Neuronal stem cell (in vitro differentiated cells): ENCODE results near the gene TGFBR2.

Experiments
- DNase-seq: peaks from one replicate; pipeline ENCODE4 v3.0.0-alpha.2; 2013; ENCODE audit warnings: low spot score
- H2AFZ ChIP-seq: one replicate; pipeline ENCODE4 v1.6.1; 2013; ENCODE audit warnings: mild to moderate bottlenecking, low read length, inconsistent platforms
- H2AK5ac ChIP-seq: 2 replicates; pipeline ENCODE4 v1.6.1; 2013; ENCODE audit warnings: low read depth, mild to moderate bottlenecking, inconsistent platforms, low read length, moderate library complexity, mixed read lengths
- H2BK120ac ChIP-seq: 2 replicates; pipeline ENCODE4 v1.6.1; 2013; ENCODE audit warnings: low read depth, mild to moderate bottlenecking, inconsistent platforms, low read length, moderate library complexity, mixed read lengths
- H2BK12ac ChIP-seq: one replicate; pipeline ENCODE4 v1.6.1; 2013; ENCODE audit warnings: low read length, inconsistent platforms
- H2BK15ac ChIP-seq: 2 replicates; pipeline ENCODE4 v1.6.1; 2013; ENCODE audit warnings: mild to moderate bottlenecking, low read length, inconsistent platforms, mixed read lengths
- H2BK5ac ChIP-seq: one replicate; pipeline ENCODE4 v1.6.1; 2013; ENCODE audit warnings: inconsistent platforms, mild to moderate bottlenecking, low read length, moderate library complexity
- H3K14ac ChIP-seq: one replicate; pipeline ENCODE4 v1.6.1; 2013; ENCODE audit warnings: low read length, inconsistent platforms
- H3K18ac ChIP-seq: 2 replicates; pipeline ENCODE4 v1.6.1; 2013; ENCODE audit warnings: low read length, inconsistent platforms
- H3K23ac ChIP-seq: 2 replicates; pipeline ENCODE4 v1.6.1; 2013; ENCODE audit warnings: low read depth, mild to moderate bottlenecking, mixed read lengths, low read length, inconsistent platforms; ENCODE audit not compliant: poor library complexity
- H3K27ac ChIP-seq: replicated peaks from 3 replicates; pipeline ENCODE4 v1.5.1; 2013; ENCODE audit warnings: low read length, inconsistent platforms
- H3K27me3 ChIP-seq, 3 experiments: 2 replicates each; pipeline ENCODE4 v1.6.1; 2013; ENCODE audit warnings: low read length in 3 of 3, mild to moderate bottlenecking in 2 of 3, inconsistent platforms in 1 of 3, low read depth in 1 of 3, mixed read lengths in 1 of 3, moderate library complexity in 1 of 3; ENCODE audit not compliant: control insufficient read depth in 3 of 3, insufficient read depth in 3 of 3
- H3K36me3 ChIP-seq, 2 donors: replicated peaks in 1 of 2; 2 replicates each; pipeline ENCODE4 v1.6.1; 2013; ENCODE audit warnings: low read length in 2 of 2; ENCODE audit not compliant: control insufficient read depth in 2 of 2, insufficient read depth in 2 of 2
- H3K4ac ChIP-seq: 2 replicates; pipeline ENCODE4 v1.6.1; 2013; ENCODE audit warnings: inconsistent platforms, mild to moderate bottlenecking, low read length, moderate library complexity
- H3K4me1 ChIP-seq, 2 donors: 1 replicate in 1 of 2; 2 replicates in 1 of 2; pipeline ENCODE4 v1.6.1; 2013; ENCODE audit warnings: low read length in 2 of 2, low read depth in 1 of 2; ENCODE audit not compliant: control insufficient read depth in 2 of 2, insufficient read depth in 1 of 2
- H3K4me2 ChIP-seq: one replicate; pipeline ENCODE4 v1.6.1; 2013; ENCODE audit warnings: mild to moderate bottlenecking, low read length, inconsistent platforms; ENCODE audit not compliant: insufficient read depth, poor library complexity, severe bottlenecking
- H3K4me3 ChIP-seq, 2 donors: 2 replicates each; pipeline ENCODE4 v1.5.1; 2013; ENCODE audit warnings: low read length in 2 of 2, mild to moderate bottlenecking in 2 of 2, inconsistent platforms in 1 of 2, moderate library complexity in 1 of 2
- H3K79me1 ChIP-seq: one replicate; pipeline ENCODE4 v1.6.1; 2013; ENCODE audit warnings: low read depth, mild to moderate bottlenecking, inconsistent platforms, low read length, moderate library complexity
- H3K9ac ChIP-seq: one replicate; pipeline ENCODE4 v1.6.1; 2013; ENCODE audit warnings: mild to moderate bottlenecking, low read depth, low read length, inconsistent platforms; ENCODE audit not compliant: poor library complexity
- H3K9me3 ChIP-seq, 2 donors: replicated peaks in 1 of 2; 2 replicates each; pipeline versions ENCODE3 to v1.6.1; 2013; ENCODE audit warnings: low read length in 2 of 2, mild to moderate bottlenecking in 2 of 2, inconsistent platforms in 1 of 2, low read depth in 1 of 2, mixed read lengths in 1 of 2, moderate library complexity in 1 of 2; ENCODE audit not compliant: control insufficient read depth in 2 of 2, insufficient read depth in 1 of 2
- H4K8ac ChIP-seq: one replicate; pipeline ENCODE4 v1.6.1; 2013; ENCODE audit warnings: low read depth, mild to moderate bottlenecking, inconsistent platforms, low read length, moderate library complexity
- H4K91ac ChIP-seq: one replicate; pipeline ENCODE4 v1.6.1; 2013; ENCODE audit warnings: low read length, low read depth, mild to moderate bottlenecking, inconsistent platforms; ENCODE audit not compliant: poor library complexity
- WGBS, 2 donors: extraction: QIAGEN DNeasy Blood & Tissue Kit; methylation state at CpG; one replicate each; pipeline ENCODE4 v1.1.7; 2013; ENCODE audit warnings: missing lambda C conversion rate in 2 of 2, mixed read lengths in 1 of 2; ENCODE audit not compliant: insufficient read length in 2 of 2, insufficient replicate concordance in 1 of 2; ENCODE audit errors: extremely low coverage in 2 of 2; 5-methylcytosine and 5-hydroxymethylcytosine counted together

Gene TGFBR2

GRCh38 chr3:30586096-30586805 is 20.1 kb upstream of the TGFBR2 start:
- no CpG with 5 or more reads among the region's 4 CpGs for WGBS, 2 donors
- H3K4ac ChIP-seq = no peak overlapping the region
- DNase-seq = no peak
- no peak overlapping the region for H3K14ac ChIP-seq
- no peak overlapping the region for H2BK5ac ChIP-seq
- no peaks in the 10 kb centered on the region for H3K9me3 ChIP-seq
- no peak overlapping the region for H2BK12ac ChIP-seq
- H3K9ac ChIP-seq = no peak overlapping the region
- H2AFZ ChIP-seq = no peak overlapping the region
- no peaks in the 10 kb centered on the region for H3K4me1 ChIP-seq
- no peaks in the 10 kb centered on the region for H3K36me3 ChIP-seq
- H3K4me3 ChIP-seq = no peak overlapping the region
- H3K27me3 ChIP-seq = no peaks in the 10 kb centered on the region
- no peak overlapping the region for H4K8ac ChIP-seq
- H2AK5ac ChIP-seq = no peak overlapping the region
- no peak overlapping the region for H2BK120ac ChIP-seq
- H2BK15ac ChIP-seq = no peak overlapping the region
- H4K91ac ChIP-seq = no peak overlapping the region
- H3K79me1 ChIP-seq = no peaks in the 10 kb centered on the region
- no peak overlapping the region for H3K18ac ChIP-seq
- no peak overlapping the region for H3K23ac ChIP-seq
- H3K27ac ChIP-seq = no peak overlapping the region
- H3K4me2 ChIP-seq = no peak overlapping the region

- DNase-seq = no peak
- no CpG with 5 or more reads among the region's 4 CpGs for WGBS, 2 donors
- Histone ChIP-seq H3K9ac (no peak overlapping the region), H3K14ac (no peak overlapping the region), H3K27ac (no peak overlapping the region), H3K23ac (no peak overlapping the region), H2BK120ac (no peak overlapping the region), H3K79me1 (no peaks in the 10 kb centered on the region), H3K36me3 (no peaks in the 10 kb centered on the region), H3K27me3 (no peaks in the 10 kb centered on the region), H2BK12ac (no peak overlapping the region), H2BK5ac (no peak overlapping the region), H3K4me1 (no peaks in the 10 kb centered on the region), H3K18ac (no peak overlapping the region), H3K4me2 (no peak overlapping the region), H2BK15ac (no peak overlapping the region), H2AK5ac (no peak overlapping the region), H3K4ac (no peak overlapping the region), H3K9me3 (peaks cover 0 to 3% of the 10 kb centered on the region in 2 donors), H2AFZ (no peak overlapping the region), H3K4me3 (no peak overlapping the region), H4K8ac (no peak overlapping the region), H4K91ac (no peak overlapping the region)
Observed at GRCh38 chr3:30586806-30587486, 19.5 kb upstream of the TGFBR2 start.

GRCh38 chr3:30587904-30588303 is 18.5 kb upstream of the TGFBR2 start:
- H4K91ac ChIP-seq = no peak overlapping the region
- WGBS, 2 donors = no CpG with 5 or more reads among the region's 2 CpGs
- peaks cover 0 to 3% of the 10 kb centered on the region in 2 donors for H3K9me3 ChIP-seq
- H3K27ac ChIP-seq = no peak overlapping the region
- H4K8ac ChIP-seq = no peak overlapping the region
- H2BK120ac ChIP-seq = no peak overlapping the region
- H2AK5ac ChIP-seq = no peak overlapping the region
- no peak overlapping the region for H3K23ac ChIP-seq
- no peak overlapping the region for H2AFZ ChIP-seq
- no peaks in the 10 kb centered on the region for H3K36me3 ChIP-seq
- H3K79me1 ChIP-seq = no peaks in the 10 kb centered on the region
- H3K4me3 ChIP-seq = no peak overlapping the region
- H3K4ac ChIP-seq = no peak overlapping the region
- H3K4me1 ChIP-seq = no peaks in the 10 kb centered on the region
- no peak overlapping the region for H3K14ac ChIP-seq
- H3K9ac ChIP-seq = no peak overlapping the region
- no peak overlapping the region for H2BK15ac ChIP-seq
- H2BK12ac ChIP-seq = no peak overlapping the region
- H3K4me2 ChIP-seq = no peak overlapping the region
- H3K18ac ChIP-seq = no peak overlapping the region
- H2BK5ac ChIP-seq = no peak overlapping the region
- DNase-seq = no peak
- H3K27me3 ChIP-seq = no peaks in the 10 kb centered on the region

- H2BK120ac ChIP-seq = no peak overlapping the region
- H3K4ac ChIP-seq = no peak overlapping the region
- no peak overlapping the region for H3K4me3 ChIP-seq
- H2BK12ac ChIP-seq = no peak overlapping the region
- H2AK5ac ChIP-seq = no peak overlapping the region
- H3K36me3 ChIP-seq = no peaks in the 10 kb centered on the region
- H4K91ac ChIP-seq = no peak overlapping the region
- H3K9ac ChIP-seq = no peak overlapping the region
- H2AFZ ChIP-seq = no peak overlapping the region
- no peak overlapping the region for H2BK5ac ChIP-seq
- H3K27me3 ChIP-seq = no peaks in the 10 kb centered on the region
- no peak overlapping the region for H3K14ac ChIP-seq
- H3K23ac ChIP-seq = no peak overlapping the region
- no peak overlapping the region for H2BK15ac ChIP-seq
- DNase-seq = no peak
- H4K8ac ChIP-seq = no peak overlapping the region
- H3K79me1 ChIP-seq = no peaks in the 10 kb centered on the region
- H3K4me2 ChIP-seq = no peak overlapping the region
- H3K18ac ChIP-seq = no peak overlapping the region
- no peak overlapping the region for H3K27ac ChIP-seq
- WGBS, 2 donors = no CpG with 5 or more reads among the region's 4 CpGs
- H3K9me3 ChIP-seq = peaks cover 0 to 3% of the 10 kb centered on the region in 2 donors
- peaks cover 0 to 2% of the 10 kb centered on the region in 2 donors for H3K4me1 ChIP-seq
Observed at GRCh38 chr3:30596152-30596551, 10.2 kb upstream of the TGFBR2 start.
